Smooth muscle cell (in vitro differentiated cells): ENCODE data around the gene AK9. TPM values are rescaled to one million over a fixed set of nuclear protein-coding genes. Genes with fewer than 3 reads are reported as not detected.
"Not testable (repeated sequence)": the region's sequence is repeated elsewhere in the genome, so short reads cannot be mapped to it uniquely, and the experiment has no call there.

Experiments
- DNase-seq: peaks from one replicate; lab custom pipeline; 2025; ENCODE audit not compliant: unreplicated experiment; lab: John Stamatoyannopoulos, UW
- H2AFZ ChIP-seq: fragments of 200-600 bp; sonication (generic); 2 replicates; pipeline ENCODE4 v1.6.0; 2016; ENCODE audit warnings: antibody characterized with exemption, low read depth, mild to moderate bottlenecking
- H3F3A ChIP-seq: fragments of 200-600 bp; sonication (generic); 2 replicates; pipeline ENCODE4 v1.6.0; 2017; ENCODE audit warnings: antibody characterized with exemption, low read depth
- H3K27ac ChIP-seq: fragments of 200-600 bp; sonication (generic); 2 replicates; pipeline ENCODE4 v1.5.1; 2016; ENCODE audit warnings: low read depth, mild to moderate bottlenecking
- H3K27me3 ChIP-seq: fragments of 200-600 bp; sonication (generic); 2 replicates; pipeline ENCODE4 v1.6.1; 2016; ENCODE audit warnings: low read depth, mild to moderate bottlenecking
- H3K36me3 ChIP-seq: fragments of 200-600 bp; sonication (generic); 2 replicates; pipeline ENCODE4 v1.5.1; 2016; ENCODE audit warnings: low read depth
- H3K4me1 ChIP-seq: fragments of 200-600 bp; sonication (generic); 2 replicates; pipeline ENCODE4 v1.5.1; 2016; ENCODE audit warnings: low read depth
- H3K4me2 ChIP-seq: fragments of 200-600 bp; sonication (generic); 2 replicates; pipeline ENCODE4 v1.6.0; 2016; ENCODE audit warnings: mild to moderate bottlenecking
- H3K4me3 ChIP-seq: fragments of 200-600 bp; sonication (generic); 2 replicates; pipeline ENCODE4 v1.5.1; 2016; ENCODE audit warnings: mild to moderate bottlenecking
- H3K79me2 ChIP-seq: fragments of 200-600 bp; sonication (generic); 2 replicates; pipeline ENCODE4 v1.6.0; 2016; ENCODE audit warnings: low read depth, mild to moderate bottlenecking
- H3K9ac ChIP-seq: fragments of 200-600 bp; sonication (generic); 2 replicates; pipeline ENCODE4 v1.6.0; 2016; ENCODE audit warnings: low read depth
- H3K9me3 ChIP-seq: fragments of 200-600 bp; sonication (generic); replicated peaks from 2 replicates; pipeline ENCODE4 v1.5.1; 2016; ENCODE audit warnings: low read depth
- H4K20me1 ChIP-seq: fragments of 200-600 bp; sonication (generic); 2 replicates; pipeline ENCODE4 v1.6.0; 2016; ENCODE audit warnings: low read depth
- WGBS: methylation state at CpG from one replicate; pipeline ENCODE4 v1.1.7; 2016; ENCODE audit warnings: low lambda C conversion rate; 5-methylcytosine and 5-hydroxymethylcytosine counted together
- polyA plus RNA-seq: library from polyadenylated mRNA; unstranded; fragments of >200 nt; fragmentation: Nextera tagmentation; extraction: Ambion mirVana; gene quantifications from 2 replicates; pipeline ENCODE4 v1.2.1, GENCODE V29; 2016
- total RNA-seq: library from RNA; depleted of rRNA; stranded (reverse); fragments of >200 nt; gene quantifications from 2 replicates; pipeline ENCODE4 v1.2.3, GENCODE V29; 2014
- TF ChIP-seq, protein P1 (sequence below): fragments of 200-600 bp; sonication (generic); IDR thresholded peaks from 2 replicates; pipeline ENCODE4 v1.5.1; 2017; ENCODE audit warnings: borderline replicate concordance, mild to moderate bottlenecking, antibody characterized with exemption; ENCODE audit not compliant: insufficient read depth, poor library complexity, severe bottlenecking

Gene AK9
- total and polyA plus RNA-seq, 2 experiments from 2014 or later: 1.9 to 7.2 TPM

DNA sequence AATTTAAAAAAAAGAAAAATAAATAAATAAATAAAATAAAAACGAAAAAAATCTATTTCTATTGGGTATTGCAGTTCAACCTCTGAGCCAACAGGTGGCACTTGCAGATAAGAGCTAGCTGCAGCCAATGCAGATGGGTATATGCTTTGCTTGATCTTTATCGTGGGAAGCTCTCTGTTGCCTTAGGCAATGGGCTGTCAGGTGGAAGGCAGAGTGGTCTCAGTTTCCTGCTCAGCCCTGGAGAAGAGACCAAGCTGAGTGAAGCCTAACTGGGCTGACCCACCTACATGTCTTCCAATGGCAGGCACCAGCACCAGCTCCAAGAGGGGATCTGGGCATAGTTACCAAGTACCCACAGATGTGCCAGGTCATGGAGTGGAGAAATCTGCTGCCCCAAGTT is 95.0 kb downstream of the AK9 start:
- H3K4me2 ChIP-seq: no peak overlapping the region

DNA sequence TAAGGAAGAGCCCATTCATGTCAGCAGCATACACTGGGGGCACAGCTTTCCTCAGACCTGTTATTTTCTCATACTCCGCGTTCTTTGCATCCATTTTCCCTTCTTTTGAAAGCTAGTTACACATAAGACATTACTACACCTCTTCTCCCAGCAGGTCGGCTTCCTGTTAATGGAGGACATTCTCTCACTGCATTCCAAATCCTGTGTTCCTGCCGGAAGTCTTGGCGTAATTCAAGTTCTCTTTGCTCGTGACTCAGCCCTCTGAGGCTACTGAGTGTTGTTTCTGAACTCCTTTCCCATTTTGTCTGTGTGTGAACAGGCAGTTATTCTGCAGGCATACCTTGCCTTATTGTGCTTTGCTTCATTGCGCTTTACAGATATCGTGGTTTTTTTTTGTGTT is 110.5 kb downstream of the AK9 start:
- DNase-seq: no peak
- H2AFZ ChIP-seq: no peak overlapping the region

More for the DNA sequence above, 95.0 kb downstream of the AK9 start:
- Histone ChIP-seq H4K20me1 (no peaks in the 10 kb centered on the region), H3K9me3 (no peaks in the 10 kb centered on the region), H3F3A (no peaks in the 10 kb centered on the region), H3K79me2 (no peaks in the 10 kb centered on the region), H2AFZ (no peak overlapping the region), H3K4me1 (no peaks in the 10 kb centered on the region), H3K27me3 (no peaks in the 10 kb centered on the region), H3K9ac (no peak overlapping the region), H3K36me3 (no peaks in the 10 kb centered on the region), H3K27ac (no peak overlapping the region), H3K4me3 (no peak overlapping the region)
- WGBS: 13% methylated on average over 2 of the region's 2 CpGs
- TF ChIP-seq, protein P1, sequence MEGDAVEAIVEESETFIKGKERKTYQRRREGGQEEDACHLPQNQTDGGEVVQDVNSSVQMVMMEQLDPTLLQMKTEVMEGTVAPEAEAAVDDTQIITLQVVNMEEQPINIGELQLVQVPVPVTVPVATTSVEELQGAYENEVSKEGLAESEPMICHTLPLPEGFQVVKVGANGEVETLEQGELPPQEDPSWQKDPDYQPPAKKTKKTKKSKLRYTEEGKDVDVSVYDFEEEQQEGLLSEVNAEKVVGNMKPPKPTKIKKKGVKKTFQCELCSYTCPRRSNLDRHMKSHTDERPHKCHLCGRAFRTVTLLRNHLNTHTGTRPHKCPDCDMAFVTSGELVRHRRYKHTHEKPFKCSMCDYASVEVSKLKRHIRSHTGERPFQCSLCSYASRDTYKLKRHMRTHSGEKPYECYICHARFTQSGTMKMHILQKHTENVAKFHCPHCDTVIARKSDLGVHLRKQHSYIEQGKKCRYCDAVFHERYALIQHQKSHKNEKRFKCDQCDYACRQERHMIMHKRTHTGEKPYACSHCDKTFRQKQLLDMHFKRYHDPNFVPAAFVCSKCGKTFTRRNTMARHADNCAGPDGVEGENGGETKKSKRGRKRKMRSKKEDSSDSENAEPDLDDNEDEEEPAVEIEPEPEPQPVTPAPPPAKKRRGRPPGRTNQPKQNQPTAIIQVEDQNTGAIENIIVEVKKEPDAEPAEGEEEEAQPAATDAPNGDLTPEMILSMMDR: peak; percentile 47
- DNase-seq: no peak

DNA sequence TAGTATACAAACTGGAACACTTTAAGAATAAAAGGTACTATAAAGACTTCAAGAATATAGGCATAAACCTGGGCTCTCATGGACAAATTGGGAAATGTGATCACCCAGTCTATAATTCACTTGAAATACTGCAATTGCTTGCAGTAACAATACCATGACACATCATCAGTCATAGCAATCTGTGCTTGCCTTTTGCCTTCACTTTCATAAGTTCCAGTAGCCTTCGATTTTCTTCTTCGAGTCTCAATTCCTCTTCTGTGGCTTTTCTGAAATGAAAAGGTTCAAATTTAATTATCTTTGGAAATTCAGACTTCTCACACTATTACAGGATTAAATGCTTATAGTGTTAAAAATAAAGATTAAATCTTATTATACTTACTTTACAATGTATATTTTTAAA is 111.6 kb downstream of the AK9 start:
- Histone ChIP-seq H3K9ac (no peak overlapping the region), H3K27me3 (no peaks in the 10 kb centered on the region), H3K4me2 (no peak overlapping the region), H3K9me3 (no peaks in the 10 kb centered on the region), H3K27ac (no peak overlapping the region), H3K79me2 (no peaks in the 10 kb centered on the region), H3K36me3 (no peaks in the 10 kb centered on the region), H3K4me1 (no peaks in the 10 kb centered on the region), H2AFZ (no peak overlapping the region), H3K4me3 (no peak overlapping the region), H4K20me1 (no peaks in the 10 kb centered on the region), H3F3A (no peaks in the 10 kb centered on the region)
- WGBS: 94% methylated on average over 2 of the region's 2 CpGs
- DNase-seq: no peak
- TF ChIP-seq, protein P1: no peak

More for the DNA sequence above, 110.5 kb downstream of the AK9 start:
- H3K9me3 ChIP-seq: no peaks in the 10 kb centered on the region
- H3K9ac ChIP-seq: no peak overlapping the region
- H3F3A ChIP-seq: no peaks in the 10 kb centered on the region
- no peaks in the 10 kb centered on the region for H3K36me3 ChIP-seq
- H3K4me1 ChIP-seq: no peaks in the 10 kb centered on the region
- H4K20me1 ChIP-seq: no peaks in the 10 kb centered on the region
- H3K27ac ChIP-seq: no peak overlapping the region
- TF ChIP-seq, protein P1: no peak
- H3K4me3 ChIP-seq: no peak overlapping the region
- no peaks in the 10 kb centered on the region for H3K79me2 ChIP-seq
- 68% methylated on average over 8 of the region's 8 CpGs for WGBS
- no peak overlapping the region for H3K4me2 ChIP-seq
- no peaks in the 10 kb centered on the region for H3K27me3 ChIP-seq

DNA sequence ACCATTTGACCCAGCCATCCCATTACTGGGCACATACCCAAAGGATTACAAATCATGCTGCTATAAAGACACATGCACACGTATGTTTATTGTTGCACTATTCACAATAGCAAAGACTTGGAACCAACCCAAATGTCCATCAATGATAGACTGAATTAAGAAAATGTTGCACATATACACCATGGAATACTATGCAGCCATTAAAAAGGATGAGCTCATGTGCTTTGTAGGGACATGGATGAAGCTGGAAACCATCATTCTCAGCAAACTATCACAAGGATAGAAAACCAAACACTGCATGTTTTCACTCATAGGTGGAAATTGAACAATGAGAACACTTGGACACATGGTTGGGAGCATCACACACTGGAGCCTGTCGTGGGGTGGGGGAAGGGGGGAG is 121.1 kb downstream of the AK9 start:
- not testable (repeated sequence) for H3K4me3 ChIP-seq, H3K79me2 ChIP-seq, DNase-seq, H3F3A ChIP-seq, H3K9me3 ChIP-seq, H3K27me3 ChIP-seq, H3K4me1 ChIP-seq, H3K9ac ChIP-seq, H4K20me1 ChIP-seq, H2AFZ ChIP-seq, H3K36me3 ChIP-seq, H3K27ac ChIP-seq, H3K4me2 ChIP-seq
- WGBS: 89% methylated on average over 2 of the region's 2 CpGs
